ENCODE measurements around the gene WDR5B.

The WDR5B gene

DNA sequence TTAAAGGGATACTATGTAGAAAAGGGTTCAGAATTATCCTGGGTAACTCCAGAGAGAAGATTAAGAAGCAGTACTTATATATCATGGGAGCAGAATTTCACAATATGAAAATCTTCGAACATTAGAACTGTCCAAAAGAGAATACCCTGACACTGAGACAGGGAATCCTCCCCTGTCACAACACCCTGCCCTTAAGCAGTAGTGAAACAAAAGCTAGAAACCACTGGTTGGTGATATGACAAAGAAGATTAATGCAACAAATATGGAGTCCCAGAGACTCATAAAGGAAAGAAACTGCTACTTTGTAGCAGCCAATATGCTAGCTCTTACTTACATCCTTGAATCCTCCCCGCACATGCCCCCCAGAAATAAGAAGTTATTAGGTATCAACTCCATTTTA is 51.4 kb downstream of the WDR5B start:
- TF ChIP-seq Cebpa-rat (IDR thresholded peaks at IDR 0.05) = no peak
- H4K20me1 ChIP-seq = no peaks in the 10 kb centered on the region; a peak in 1 of 22 replicates
- no peaks in the 10 kb centered on the region for H3K9me3 ChIP-seq (replicated peaks in 1 of 11)
- H3K9ac ChIP-seq = no peak overlapping the region
- no peaks in the 10 kb centered on the region for H3K27me3 ChIP-seq
- no peak overlapping the region for H3K4me3 ChIP-seq
- H3K4me1 ChIP-seq = no peaks in the 10 kb centered on the region
- H3K36me3 ChIP-seq = peaks cover 79 to 100% (median 90%) of the 10 kb centered on the region in 11 experiments
- H3K27ac ChIP-seq = no peak overlapping the region
- no peak overlapping the region for H3K4me2 ChIP-seq
